AG08396 (cell line): Measurements from ENCODE around the gene CADPS.

Source experiments
- DNase-seq: peaks from one replicate; pipeline ENCODE4 v3.0.0; 2012; ENCODE audit warnings: low spot score, mixed read lengths

The CADPS gene

DNA sequence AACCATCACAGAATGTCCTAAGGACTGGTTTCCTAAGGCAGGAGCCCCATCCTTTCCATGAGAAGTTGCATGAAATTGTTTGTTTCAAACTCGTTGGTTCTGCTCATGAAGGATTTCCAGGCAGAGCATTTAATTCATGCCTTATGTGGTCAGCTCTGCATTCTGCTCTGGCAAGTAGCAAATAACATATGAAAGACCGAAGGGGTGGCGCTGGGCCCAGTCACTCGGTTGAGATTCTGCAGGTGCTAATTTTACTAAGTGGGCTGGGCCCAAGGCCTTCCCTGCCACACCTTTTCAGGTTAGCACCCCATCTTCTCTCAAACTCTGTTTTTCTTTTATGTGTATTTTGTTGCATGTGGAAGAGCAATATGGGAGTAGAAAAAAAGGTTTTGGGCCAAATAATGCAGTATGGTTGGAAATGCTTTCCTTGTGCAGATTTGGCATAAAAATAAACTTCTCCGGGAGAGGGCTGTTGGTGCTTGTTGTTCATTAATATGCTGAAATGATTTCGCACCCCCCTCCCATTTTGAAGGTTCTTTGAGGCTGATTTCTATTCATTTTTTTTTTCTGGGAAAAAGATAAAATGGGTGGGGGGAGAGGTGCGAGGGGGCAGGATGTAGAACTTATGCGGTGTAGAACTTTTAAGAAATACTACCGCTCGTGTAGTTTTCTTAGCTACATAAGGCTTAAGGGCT lies 318.9 kb downstream of the CADPS start:
- no peak for DNase-seq

DNA sequence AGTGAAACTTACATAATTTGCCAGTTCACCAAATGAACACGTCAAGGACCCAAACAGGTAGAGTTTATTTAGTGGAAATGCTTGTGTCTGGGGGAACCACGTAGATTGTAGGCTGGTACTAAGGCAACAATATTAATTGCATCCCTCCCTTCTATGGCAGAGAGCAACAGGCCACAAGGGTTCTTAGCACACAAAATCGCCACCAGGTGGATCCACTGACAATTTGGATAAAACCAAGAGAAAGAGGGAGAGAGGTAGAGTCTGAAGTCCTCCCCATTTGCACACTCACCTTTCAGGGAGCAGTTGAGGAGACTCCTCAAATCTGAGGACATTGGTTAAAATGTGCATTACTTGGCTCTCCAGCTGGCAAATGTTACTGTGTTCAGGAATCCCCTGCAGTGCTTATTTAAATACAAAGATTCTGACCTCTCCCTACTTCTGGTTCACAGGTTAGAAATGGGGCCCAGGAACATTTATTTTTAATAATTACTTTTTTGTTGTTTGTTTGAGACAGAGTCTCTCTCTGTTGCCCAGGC lies 320.9 kb downstream of the CADPS start:
- DNase-seq = no peak

DNA sequence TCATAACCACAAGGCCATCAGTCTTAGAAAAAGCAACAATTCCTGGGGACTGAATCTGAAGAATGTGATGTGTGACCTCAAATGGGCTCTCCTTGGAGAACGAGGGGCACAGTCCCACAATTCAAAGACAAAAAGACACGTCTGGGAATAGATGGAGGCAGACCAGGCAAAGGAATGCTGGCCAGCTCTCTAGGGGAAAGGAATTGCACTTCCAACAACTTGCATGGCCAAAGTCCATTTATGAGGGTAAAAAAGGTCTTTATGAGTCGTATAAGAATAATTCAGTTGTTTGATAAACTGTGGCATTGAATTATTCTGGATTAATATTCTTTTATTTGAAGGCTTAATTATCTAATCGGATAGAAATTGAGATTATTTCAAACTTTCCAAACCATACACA lies 321.4 kb downstream of the CADPS start:
- no peak for DNase-seq

DNA sequence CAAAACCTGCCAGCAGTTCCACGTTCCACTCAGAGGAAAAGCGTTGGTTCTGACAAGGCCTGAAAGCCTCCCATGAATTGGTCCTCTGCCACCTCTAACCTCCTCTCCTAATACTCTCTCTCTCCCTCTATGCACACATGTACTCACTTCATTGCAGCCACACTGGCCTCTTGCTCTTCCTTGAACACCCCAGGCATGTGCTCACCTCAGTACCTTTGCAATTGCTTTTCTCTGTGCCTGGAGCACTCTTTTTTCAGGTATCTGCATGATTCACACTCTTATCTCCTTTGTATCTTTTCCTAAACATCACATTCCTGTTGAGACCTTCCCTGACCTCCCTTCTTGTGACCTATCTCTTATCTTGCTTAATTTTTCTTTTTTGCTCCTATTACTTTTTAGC lies 323.7 kb downstream of the CADPS start:
- DNase-seq = no peak

DNA sequence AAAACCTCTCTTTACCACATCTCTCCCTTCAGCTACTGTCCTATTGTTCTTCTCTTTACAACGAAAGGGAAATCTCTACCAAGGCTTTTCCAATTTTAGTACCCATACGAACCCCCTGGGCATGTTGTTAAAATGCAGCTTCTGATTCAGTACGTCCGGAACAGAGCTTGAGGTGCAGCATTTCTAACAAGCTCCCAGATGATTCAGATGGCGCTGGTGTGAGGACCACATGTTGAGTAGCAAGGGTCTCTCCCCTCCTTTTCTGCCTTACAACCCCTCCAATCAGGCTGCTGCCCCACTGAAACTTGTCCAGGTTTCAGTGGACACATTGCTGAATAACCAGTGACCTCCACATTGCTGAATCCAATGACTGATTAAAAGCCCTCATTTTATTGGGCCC lies 324.8 kb downstream of the CADPS start:
- no peak for DNase-seq

DNA sequence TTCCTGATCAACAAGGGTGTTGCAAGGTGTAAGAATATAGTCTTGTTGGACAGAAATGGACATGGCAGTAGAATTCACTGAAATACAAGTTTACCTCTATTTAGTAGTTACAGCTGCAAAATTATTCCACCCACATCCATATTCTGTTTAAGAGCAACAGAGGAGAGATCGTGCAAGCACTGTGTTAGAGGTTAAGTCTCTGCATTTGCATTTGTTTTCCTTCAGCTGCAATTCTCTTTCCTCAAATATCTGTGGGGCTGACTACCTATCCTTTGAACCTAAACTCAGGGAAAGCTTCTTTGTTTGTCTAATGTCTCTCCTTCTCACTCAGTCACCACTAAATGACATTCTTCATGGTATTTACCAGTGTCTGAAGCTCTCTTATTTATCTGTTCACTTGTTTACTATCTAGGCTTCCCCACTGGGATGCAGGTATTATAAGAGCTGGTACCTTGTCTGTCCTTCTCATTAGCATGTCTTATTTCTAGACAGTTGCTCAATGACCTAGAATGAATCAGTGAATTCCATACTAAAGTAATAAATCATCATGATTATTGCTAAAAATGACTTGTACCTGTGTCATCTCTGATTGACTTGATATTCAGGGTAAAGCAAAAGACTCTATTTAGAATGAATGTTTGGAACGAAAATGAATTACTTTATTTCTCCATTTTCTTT lies 326.5 kb downstream of the CADPS start:
- DNase-seq = no peak

DNA sequence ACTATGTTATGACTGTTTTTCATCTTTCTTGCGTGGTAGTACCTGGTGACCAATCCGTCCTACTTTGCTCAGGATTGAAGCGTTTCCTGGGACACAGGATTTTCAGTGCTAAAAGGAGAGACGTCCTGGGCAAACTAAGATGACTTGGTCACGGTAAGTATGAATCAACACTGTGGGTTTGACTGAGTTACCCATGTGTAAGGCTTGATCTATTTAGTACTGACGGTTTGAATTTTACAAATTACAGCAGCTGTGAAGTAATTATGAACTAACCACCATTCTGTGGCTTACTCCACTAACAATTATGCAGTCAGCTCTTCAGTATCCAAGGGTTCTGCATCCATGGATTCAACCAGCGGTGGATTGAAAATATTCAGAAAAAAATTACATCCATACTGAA lies 328.9 kb downstream of the CADPS start:
- no peak for DNase-seq

DNA sequence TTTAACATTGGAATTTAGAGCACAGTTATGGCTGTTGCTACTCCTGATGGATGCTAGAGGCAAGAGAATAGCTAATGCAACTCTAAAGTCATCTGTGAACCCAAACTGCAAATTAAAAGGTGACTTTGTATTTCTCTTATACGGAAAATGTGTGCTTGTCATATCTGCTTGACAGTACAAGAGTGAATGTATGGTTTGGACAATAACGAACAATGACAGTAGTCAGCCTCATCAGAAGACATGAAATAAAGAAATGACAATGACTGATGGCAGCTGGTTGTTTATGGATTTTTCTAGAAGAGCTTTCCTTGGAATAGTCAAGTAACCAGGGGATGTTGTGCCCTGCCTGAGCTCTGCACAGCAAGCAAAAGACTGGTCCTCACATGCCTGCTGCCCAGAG lies 333.0 kb downstream of the CADPS start:
- DNase-seq = no peak

DNA sequence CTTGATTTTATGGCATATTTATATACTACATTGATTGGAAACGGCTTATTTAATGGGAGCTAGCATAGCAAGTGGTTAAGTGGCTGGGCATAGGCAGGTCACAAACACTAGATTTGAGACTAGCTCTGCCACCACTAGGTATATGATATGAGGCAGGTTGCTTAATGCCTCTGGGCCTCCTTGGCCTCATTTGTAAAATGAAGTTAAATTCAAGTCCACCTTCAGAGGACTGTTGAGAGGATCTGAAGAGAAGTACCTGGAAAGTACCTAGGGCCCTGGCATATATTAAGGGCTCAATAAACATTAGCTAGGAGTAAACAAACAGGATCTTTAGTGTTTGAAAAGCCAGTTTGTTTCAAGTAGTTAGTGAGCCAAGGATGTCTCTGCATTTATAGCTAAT lies 335.5 kb downstream of the CADPS start:
- DNase-seq = no peak

DNA sequence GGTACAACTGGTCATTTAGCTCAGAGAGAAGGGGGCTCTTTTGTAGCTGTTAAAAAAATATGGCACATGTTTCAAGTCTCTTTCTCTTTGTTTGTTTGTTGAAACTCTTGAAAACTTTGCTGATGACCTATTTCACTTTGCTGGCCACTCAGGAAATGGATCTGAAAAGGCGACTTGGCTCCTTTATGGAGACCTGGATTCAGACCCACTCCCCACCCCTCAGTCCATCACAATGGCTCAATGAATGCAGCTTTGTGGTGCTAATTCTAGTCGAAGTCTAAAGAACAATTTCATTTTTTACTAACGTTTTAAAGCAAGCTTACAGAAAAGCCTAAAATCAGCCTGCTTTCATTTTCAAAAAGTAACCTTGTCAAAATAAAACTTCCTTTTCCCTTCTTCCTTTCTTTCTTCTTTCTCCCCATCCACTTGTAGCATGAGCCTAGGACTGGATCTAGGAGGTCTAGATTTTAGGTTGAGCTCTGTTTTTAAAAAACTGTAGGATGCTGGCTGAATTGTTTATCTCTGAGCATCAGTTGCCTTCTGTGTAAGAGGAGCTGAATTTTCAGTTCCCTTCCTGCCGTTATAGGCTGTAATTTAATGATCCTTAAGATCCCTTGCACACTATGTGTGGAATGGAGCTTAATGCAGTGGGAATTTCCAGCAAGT lies 336.4 kb downstream of the CADPS start:
- no peak for DNase-seq

DNA sequence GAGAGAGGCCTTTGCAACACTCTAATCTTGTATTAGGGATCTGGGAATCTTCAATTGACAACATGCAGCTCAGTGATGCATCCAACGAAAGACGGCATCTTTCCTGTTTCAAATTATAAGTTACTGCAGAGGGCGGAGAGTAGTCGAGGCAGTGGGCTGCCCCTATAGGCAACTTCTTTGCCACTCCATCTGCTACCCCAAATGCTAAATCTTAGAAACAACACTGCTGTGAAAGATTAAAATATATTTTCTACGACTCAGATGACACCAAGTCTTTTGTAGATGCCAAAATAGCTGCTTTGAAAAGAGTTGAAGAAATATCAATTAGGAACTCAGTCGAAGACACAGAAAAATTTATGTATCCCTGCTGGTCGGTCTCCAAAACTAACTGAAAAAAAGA lies 340.9 kb downstream of the CADPS start:
- DNase-seq = no peak

DNA sequence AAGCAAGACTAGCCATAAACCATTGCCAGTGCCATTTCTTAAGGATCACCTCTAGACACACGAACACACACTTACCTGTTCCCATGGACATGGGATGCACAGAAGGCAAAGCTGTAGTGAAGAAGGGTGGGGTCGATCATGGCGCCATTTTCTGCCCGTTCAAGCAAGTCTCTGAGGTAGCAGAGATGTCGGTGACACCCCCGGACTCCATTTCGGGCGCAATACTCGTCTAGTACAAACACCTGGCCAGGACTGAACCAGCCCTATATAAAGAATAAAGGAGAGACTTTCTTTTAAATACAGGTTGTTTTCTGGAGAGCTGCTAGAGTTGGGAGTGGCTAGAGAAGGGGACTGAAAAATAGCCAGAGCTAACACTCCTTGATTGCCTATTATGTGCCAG lies 342.4 kb downstream of the CADPS start:
- no peak for DNase-seq

DNA sequence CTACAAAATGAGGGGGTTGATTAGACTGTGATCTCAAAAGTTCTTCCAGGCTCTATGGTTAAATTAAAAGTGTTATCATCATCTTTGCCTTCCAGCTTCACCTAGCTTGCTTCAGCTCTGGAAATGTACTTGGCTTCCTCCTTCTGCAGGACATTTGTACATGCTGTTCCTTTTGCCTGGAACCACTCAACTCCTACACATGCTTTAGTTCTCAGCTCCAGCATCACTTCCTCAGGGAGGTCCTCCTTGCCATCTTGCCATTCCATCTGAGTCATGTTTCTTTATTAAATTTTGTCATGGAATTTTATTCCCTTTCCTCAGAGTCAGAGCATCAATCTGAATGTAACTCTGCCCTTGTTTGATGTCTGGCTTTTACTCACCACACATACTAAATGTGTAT lies 343.2 kb downstream of the CADPS start:
- DNase-seq = no peak

DNA sequence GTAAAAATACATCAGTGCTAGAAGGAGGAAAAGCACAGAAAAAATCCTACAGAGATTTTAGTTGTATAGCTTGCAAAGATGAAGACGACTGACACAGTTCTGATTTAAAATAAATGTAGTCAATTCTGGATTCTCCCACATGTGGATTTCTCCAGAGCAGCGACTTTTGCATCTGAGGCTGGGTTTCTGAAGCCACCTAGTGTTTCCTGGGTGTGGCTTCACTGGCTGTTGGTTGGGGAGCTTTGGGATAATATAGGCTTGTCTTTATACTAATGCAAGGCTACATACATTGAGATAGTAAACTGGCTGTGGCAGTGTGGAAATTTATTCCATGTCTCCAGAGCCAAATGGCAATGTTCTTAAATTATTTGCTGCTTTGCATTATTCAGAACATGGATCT lies 343.7 kb downstream of the CADPS start:
- no peak for DNase-seq

DNA sequence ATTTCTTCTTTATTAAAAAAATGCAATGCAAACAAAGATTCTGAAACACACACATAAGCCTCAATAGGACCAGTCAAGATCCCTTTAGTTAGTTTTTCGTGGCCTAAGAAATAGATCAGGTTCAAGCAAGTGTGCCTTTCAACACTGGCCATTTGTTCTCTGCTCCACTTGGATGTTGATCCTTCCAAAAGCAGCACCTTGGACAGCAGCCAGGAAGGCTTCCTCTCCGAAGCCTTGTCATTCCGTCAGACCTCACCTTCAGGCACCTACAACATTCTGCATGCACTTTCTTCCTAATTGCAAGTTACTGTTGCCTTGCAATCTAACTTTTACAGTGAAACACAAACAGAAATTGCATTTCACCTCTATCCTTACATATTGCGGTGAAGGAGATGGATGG lies 346.0 kb downstream of the CADPS start:
- no peak for DNase-seq

DNA sequence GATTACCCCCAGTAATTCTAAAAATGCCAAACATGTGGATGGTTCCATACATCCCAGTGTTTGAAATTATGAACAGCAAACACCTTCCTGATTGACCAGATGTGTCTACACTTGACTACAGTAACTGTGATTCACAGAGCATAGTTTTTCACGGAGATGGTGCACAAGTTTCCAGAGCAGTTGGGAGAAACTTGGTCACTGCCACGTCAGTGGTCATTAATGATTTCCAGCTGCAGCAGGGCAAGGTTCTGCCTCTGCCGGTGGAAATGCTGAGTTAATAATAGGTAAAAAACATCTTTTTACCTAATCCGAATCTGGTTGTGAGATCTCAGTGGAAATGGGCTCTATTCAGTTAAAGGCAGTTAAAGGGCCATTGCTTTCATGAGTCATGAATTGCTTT lies 347.7 kb downstream of the CADPS start:
- no peak for DNase-seq

DNA sequence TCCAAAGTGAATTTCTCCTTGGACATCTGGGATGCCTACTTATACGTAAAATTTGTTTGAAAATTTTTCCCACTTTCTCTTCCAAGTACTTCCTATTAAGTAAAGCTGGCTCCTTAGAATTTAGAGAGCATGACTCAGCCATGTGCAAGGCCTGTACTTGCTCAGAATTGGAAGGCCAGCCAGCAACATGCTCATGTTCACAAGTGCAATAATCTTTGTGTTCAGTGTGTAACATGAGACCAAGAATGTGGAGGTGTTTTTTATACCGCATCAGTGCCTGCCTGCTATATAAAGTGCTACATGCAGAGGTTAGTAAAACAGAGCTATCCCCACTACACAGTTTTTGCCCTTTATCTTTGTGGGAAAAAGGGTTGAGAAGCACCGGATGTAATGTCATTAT lies 349.9 kb downstream of the CADPS start:
- no peak for DNase-seq

DNA sequence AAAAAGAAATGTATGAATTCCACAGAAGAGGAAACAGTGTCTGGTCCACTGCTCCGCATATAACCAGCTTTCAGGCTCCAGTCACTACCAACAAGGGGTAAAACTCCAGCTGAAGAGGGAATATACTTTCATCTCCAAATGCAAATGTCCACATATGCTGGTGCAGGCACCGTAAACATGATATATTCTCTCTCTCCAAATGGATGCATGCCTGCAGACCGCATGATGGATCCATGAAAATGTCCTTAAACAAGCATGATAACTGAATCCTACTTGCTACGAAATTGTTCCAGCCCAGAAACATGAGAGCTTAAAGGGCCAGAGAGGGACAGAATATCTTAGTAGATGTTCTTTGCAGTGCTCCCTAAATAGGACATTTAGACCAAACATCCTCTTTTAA lies 351.5 kb downstream of the CADPS start:
- DNase-seq = no peak

DNA sequence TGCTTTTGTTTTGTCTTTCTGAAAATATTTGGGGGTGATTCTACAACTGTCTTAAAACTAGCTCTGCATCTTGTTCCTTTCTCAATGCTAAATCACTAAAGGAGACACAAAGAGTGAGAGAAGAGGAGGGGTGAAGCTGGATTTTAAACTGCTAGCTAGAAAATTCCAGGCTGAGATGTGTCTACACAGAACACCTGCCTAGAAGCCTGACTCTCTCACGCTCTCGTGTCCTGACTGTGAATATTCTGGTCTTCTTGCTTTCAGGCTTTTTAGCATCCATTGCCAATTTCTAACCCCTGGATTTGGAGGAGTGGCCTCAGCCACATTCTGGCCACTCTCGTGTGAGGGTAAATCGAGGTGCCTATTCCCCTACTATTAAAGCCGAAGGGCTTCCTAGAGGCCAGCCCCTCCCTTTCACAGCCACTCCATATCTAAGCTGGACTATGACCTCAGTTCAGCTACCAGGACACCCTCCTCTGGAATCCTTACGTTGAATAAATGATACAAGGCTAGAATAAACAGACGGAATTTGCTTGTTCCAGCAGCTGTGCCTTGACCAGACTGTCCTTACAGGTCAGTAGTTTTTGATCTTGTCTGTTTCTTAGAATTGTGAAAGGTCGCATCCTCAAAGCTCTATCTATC lies 353.6 kb downstream of the CADPS start:
- DNase-seq = no peak

DNA sequence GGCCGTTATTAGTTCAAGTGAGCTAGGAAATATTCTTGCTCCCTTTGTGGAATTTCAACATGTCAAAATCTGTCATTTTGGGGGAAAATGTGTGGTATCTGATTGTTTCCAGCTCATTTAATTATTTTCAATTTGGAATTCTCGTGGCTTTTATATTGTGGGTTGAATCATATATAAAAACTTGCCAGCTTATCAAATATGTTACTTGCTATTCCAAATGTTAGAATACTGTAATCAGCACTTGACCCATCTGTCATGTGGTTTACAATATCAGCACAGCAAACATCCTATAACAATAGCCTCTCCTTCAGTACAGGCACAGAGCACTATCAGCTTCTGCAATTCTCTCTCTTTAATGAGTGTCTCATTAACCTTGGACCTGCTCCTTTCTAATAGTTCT lies 371.7 kb downstream of the CADPS start:
- no peak for DNase-seq

DNA sequence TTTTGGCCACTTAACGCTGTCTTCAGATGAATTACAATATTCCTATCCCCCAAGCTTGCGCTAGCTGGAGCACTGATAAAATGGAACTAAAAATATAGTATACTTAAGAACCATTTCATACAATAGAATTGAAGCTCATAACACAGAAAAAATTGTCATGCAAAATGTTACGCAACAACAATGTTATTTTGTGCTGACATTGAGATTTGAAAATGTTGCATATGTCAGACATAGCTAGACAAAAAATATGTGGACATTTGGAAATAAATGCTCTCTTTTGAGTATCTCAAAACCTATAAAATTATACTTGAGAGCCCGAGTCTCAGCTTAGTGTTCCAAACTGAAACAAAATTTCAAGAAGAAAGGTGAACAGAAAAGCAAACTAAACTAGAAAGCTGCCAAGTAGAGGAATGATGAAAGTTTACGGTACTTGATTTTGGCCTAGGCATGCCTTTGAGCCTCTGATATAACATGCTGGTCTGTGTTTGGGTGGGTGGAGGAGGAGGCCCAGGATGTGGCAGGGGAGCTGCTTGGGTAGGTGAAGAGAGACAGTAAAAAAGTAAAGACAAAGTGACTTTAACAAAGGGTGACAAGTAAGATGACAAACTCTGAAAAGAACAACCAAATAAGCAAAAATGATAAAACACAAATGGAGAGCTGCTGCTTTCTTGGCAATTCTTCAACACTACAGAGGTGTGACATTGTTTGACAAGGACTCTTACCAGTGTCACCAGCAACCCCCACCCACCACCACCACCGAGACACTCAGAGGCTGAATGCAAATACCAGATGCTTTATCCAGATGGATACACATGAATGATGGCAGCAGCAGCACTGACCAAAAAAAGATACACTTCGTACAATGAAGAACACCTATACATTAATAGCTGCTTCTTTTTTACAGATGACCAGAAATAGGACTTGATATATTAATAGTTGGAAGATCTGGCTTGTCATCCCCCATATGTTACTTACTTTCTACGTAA lies 372.6 kb downstream of the CADPS start:
- no peak for DNase-seq

DNA sequence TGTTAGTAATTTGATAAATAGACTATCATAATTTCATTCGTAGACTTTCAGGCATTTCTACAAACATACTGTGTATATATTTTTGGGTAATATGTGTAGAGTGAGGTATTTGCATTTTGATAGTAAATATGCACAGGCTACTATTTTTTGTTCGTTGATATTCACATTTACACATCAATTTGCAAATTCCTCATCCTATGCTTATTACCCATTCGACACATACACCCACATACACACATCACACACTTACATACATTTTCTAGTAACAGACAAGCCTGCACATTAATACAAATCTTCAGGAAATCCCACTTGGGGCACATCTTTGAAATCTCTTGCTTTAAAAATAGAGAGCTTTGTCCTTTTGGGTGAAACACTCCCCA lies 373.9 kb downstream of the CADPS start:
- no peak for DNase-seq
